ENCODE measurements around the gene NADSYN1. TPM values are rescaled to one million over a fixed set of nuclear protein-coding genes. Genes with fewer than 3 reads are reported as not detected.

NADSYN1 gene
- total RNA-seq, 1 experiment from 2014 or later: 58.2 TPM

DNA sequence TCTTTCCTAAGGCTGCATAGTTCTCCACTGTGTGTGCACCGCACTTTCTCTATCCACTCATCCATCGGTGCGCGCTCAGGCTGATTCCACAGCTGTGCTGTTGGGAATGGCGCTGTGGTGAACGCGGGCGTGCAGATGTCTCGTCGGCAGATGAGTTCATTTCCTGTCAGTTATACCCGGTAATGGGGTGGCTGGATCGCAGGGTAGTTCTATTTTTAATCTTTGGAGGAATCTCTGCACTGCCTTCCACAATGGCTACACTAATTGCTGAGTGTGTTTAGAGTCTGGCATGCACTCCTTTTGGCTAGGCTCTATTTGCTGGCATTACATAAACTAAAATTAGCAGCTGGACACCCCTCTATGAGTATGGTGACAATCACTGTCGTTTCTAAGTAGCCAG lies 46.1 kb downstream of the NADSYN1 start (continued):
- TF ChIP-seq, protein P1, sequence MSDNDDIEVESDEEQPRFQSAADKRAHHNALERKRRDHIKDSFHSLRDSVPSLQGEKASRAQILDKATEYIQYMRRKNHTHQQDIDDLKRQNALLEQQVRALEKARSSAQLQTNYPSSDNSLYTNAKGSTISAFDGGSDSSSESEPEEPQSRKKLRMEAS (IDR thresholded peaks at IDR 0.05): no peak
- TF ChIP-seq RAD21 (IDR thresholded peaks at IDR 0.05; ENCODE audit: low read depth) (no peak), SIN3A (IDR thresholded peaks at IDR 0.05; ENCODE audit: low read depth) (no peak), ZFX (IDR thresholded peaks at IDR 0.05) (no peak)

DNA sequence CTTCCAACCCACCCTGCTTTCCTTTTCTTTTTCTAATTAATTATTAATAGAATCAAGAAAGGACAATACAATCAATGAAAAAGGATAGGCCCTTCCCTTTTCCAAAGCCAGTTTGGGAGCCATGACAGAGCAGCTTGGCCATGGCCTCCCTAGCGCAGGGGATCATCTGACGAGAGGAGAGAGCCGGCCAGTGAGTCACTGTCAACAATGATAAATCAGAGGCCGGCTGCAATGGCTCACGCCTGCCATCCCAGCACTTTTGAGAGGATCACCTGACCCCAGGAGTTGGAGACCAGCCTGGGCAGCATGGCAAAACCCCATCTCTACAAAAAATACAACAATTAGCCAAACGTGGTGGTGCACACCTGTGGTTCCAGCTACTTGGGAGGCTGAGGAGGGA lies 46.5 kb downstream of the NADSYN1 start:
- Histone ChIP-seq H3K36me3 (ENCODE audit: control insufficient read depth in 1 of 2, insufficient read depth in 2 of 2, low read length in 2 of 2) (peaks cover 9 to 12% of the 10 kb centered on the region in 2 experiments; a peak in 1 of 4 replicates), H3K9me3 (ENCODE audit: control insufficient read depth in 1 of 2, insufficient read depth in 1 of 2, low read depth in 1 of 2, low read length in 2 of 2) (no peaks in the 10 kb centered on the region), H3K9me2 (ENCODE audit: insufficient read depth) (no peaks in the 10 kb centered on the region), H3K27ac (ENCODE audit: low read depth, low read length) (no peak overlapping the region), H3K9ac (ENCODE audit: low read length) (no peak overlapping the region), H3K27me3 (ENCODE audit: insufficient read depth, low read length) (no peaks in the 10 kb centered on the region), H3K4me3 (replicated peaks in 1 of 2; ENCODE audit: low read depth in 1 of 2, low read length in 2 of 2) (no peak overlapping the region), H3K4me1 (ENCODE audit: control insufficient read depth in 1 of 2, insufficient read depth in 2 of 2, low read length in 2 of 2) (peaks cover 11% of the 10 kb centered on the region in 2 experiments; a peak in 3 of 4 replicates), H4K20me1 (ENCODE audit: insufficient read depth) (no peaks in the 10 kb centered on the region), H3K79me2 (ENCODE audit: insufficient read depth, low read length) (no peaks in the 10 kb centered on the region), H2AFZ (ENCODE audit: low read depth, low read length, poor library complexity, severe bottlenecking) (no peak overlapping the region), H3K4me2 (ENCODE audit: low read length) (no peak overlapping the region)
- BruUV-seq (replicated peaks): no TSS peak
- TF ChIP-seq, protein P2, sequence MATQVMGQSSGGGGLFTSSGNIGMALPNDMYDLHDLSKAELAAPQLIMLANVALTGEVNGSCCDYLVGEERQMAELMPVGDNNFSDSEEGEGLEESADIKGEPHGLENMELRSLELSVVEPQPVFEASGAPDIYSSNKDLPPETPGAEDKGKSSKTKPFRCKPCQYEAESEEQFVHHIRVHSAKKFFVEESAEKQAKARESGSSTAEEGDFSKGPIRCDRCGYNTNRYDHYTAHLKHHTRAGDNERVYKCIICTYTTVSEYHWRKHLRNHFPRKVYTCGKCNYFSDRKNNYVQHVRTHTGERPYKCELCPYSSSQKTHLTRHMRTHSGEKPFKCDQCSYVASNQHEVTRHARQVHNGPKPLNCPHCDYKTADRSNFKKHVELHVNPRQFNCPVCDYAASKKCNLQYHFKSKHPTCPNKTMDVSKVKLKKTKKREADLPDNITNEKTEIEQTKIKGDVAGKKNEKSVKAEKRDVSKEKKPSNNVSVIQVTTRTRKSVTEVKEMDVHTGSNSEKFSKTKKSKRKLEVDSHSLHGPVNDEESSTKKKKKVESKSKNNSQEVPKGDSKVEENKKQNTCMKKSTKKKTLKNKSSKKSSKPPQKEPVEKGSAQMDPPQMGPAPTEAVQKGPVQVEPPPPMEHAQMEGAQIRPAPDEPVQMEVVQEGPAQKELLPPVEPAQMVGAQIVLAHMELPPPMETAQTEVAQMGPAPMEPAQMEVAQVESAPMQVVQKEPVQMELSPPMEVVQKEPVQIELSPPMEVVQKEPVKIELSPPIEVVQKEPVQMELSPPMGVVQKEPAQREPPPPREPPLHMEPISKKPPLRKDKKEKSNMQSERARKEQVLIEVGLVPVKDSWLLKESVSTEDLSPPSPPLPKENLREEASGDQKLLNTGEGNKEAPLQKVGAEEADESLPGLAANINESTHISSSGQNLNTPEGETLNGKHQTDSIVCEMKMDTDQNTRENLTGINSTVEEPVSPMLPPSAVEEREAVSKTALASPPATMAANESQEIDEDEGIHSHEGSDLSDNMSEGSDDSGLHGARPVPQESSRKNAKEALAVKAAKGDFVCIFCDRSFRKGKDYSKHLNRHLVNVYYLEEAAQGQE (IDR thresholded peaks at IDR 0.05; ENCODE audit: low read depth): no peak
- no peak for TF ChIP-seq SIN3A (IDR thresholded peaks at IDR 0.05; ENCODE audit: low read depth)
- no peak for TF ChIP-seq SP1 (IDR thresholded peaks at IDR 0.05; ENCODE audit: low read depth)
- TF ChIP-seq, protein P3, sequence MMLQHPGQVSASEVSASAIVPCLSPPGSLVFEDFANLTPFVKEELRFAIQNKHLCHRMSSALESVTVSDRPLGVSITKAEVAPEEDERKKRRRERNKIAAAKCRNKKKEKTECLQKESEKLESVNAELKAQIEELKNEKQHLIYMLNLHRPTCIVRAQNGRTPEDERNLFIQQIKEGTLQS (IDR thresholded peaks at IDR 0.05): no peak
- no peak for TF ChIP-seq FOSL1 (IDR thresholded peaks at IDR 0.05; ENCODE audit: low read depth)
- TF ChIP-seq RAD21 (IDR thresholded peaks at IDR 0.05; ENCODE audit: low read depth): no peak
- no peak for TF ChIP-seq ZNF274 (IDR thresholded peaks at IDR 0.05; ENCODE audit: low read depth, low read length)
- no peak for TF ChIP-seq POLR2AphosphoS5 (IDR thresholded peaks at IDR 0.05; ENCODE audit: low read depth, low read length)
- TF ChIP-seq ZFX (IDR thresholded peaks at IDR 0.05): no peak
- intact Hi-C loops (cut with micrococcal nuclease): no loop called here
- ChIA-PET POLR2A (no interaction called here), CTCF (no interaction called here), RAD21 (ENCODE audit: low non-redundant PET in 1 of 2, low total read pairs in 2 of 2, uncharacterized antibody in 2 of 2, unreplicated experiment in 2 of 2) (no interaction called here)
- ATAC-seq: no peak
- DNase-seq (ENCODE audit: low read depth, low spot score): no peak

All from HCT116 (cell line).